DMS53 treated with DMSO at 0.1 percent for 48 hours (cell line): ENCODE results near the gene GALNT11.

Experiments used
- DNase-seq: peaks from one replicate; lab custom pipeline; 2025; ENCODE audit not compliant: unreplicated experiment; lab: John Stamatoyannopoulos, UW

Gene GALNT11

GRCh38 chr7:152144557-152145245, 119.2 kb downstream of the GALNT11 start:
- no peak for DNase-seq

DNA sequence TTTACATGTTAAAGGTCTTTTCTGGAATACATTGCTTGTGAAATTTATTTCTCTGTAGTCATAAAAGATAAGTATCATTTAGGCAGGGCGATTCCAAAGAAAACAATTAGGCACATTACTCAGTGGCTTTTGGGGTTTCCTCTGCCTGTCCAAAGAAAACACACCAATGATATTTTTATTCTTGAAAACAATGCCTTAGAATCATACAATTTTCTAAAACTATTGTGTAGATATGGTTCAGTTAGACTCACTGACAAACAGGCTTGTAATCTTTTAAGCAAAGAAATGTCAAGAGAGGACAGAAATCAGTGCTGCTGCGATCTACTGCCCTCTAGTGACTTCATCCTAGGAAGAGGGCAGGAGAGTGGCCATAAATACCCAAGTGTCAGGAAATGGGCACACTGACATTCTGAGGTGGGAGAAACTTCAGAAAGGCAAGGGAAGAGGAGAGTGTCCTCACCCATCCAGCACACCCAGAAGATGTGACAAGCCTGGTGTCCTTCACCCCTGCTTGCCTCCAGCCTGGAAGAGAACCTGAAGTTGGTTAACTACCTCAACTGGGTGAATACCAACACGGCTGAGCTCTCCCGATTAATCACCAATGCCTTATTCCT, 120.5 kb downstream of the GALNT11 start:
- peak; percentile 50 for DNase-seq

GRCh38 chr7:152148706-152149105, 123.2 kb downstream of the GALNT11 start:
- DNase-seq = no peak

DNA sequence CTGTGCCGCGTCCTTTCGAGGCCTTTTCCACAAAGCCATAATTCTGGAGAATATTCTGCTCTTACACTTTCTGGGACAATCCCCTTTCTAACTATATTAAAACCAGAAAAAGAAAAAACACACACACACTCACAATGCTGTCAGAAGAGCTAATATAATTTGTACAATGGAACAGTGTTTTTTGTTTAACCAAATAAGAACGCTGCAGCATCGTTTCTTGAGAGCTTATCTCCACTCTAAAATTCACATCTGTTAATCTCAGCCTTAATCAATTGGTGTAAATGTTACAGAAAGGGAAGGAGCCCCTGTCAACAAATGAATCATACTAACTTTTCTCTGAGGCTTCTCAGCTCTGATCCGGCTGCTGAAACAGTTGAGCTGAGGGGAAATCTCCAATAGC, 123.9 kb downstream of the GALNT11 start:
- DNase-seq = no peak

DNA sequence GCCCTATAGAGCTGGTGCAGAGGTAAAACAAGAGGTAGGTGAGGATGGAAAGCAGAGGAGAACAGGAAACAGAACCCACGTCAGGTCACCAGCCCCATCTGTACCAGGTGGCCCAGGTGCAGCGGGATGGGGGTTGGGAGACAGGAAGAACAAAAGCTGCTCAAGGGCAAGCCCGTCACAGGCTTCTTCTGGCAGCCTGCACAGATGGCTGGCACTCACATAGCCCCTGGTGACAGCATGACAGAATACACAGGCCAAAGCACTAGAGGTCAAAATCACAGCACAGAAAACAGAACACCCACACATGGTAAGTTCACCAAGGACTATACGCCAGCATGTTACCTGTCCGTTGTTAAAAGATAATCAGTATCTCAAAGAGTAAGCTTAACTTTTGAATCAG, 126.8 kb downstream of the GALNT11 start:
- no peak for DNase-seq

- peak; percentile 73 for DNase-seq
These were observed 133.5 kb downstream of the GALNT11 start for GRCh38 chr7:152158801-152159587.

- DNase-seq = no peak
These were observed 135.7 kb downstream of the GALNT11 start for GRCh38 chr7:152161171-152161570.

DNA sequence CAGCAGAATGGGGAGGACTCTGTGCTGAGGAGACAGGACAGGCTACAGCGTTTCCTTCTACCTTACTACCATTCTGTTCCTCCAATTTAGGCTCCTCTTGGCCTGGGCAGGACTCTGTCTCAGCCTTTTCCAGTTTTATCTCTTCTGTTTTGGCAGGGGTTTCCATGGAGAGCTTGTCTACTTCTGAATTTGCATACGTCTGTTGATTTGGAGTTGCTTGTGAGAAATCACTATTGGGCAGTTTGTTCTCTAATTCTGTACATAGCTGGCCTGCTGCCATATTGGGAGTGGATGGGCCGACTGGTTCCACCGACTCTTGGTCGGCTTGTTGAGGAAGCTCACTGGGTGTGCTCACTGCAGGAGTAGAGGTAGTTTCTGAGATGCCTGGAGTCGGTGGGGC, 136.8 kb downstream of the GALNT11 start:
- DNase-seq = no peak
